Endothelial cell (in vitro differentiated cells): ENCODE data around the gene PHKG2. TPM values are rescaled to one million over a fixed set of nuclear protein-coding genes. Genes with fewer than 3 reads are reported as not detected.

Experiments
- DNase-seq: peaks from one replicate; pipeline ENCODE4 v3.0.0; 2021; ENCODE audit warnings: low spot score
- H3K27ac Mint-ChIP-seq: one replicate; pipeline ENCODE4 v1.8.0; 2021; ENCODE audit warnings: mixed read lengths, inconsistent platforms; ENCODE audit not compliant: unreplicated experiment
- H3K27me3 Mint-ChIP-seq: one replicate; pipeline ENCODE4 v1.8.0; 2021; ENCODE audit warnings: mild to moderate bottlenecking, moderate library complexity, mixed read lengths, inconsistent platforms; ENCODE audit not compliant: unreplicated experiment
- H3K36me3 Mint-ChIP-seq: one replicate; pipeline ENCODE4 v1.8.0; 2021; ENCODE audit warnings: mild to moderate bottlenecking, low read depth, mixed read lengths, inconsistent platforms; ENCODE audit not compliant: unreplicated experiment
- H3K4me1 Mint-ChIP-seq: one replicate; pipeline ENCODE4 v1.8.0; 2021; ENCODE audit warnings: mild to moderate bottlenecking, mixed read lengths, inconsistent platforms; ENCODE audit not compliant: unreplicated experiment
- H3K4me3 Mint-ChIP-seq: one replicate; pipeline ENCODE4 v1.8.0; 2021; ENCODE audit warnings: mild to moderate bottlenecking, mixed read lengths, inconsistent platforms; ENCODE audit not compliant: unreplicated experiment
- H3K9me3 Mint-ChIP-seq: one replicate; pipeline ENCODE4 v1.8.0; 2021; ENCODE audit warnings: mixed read lengths, inconsistent platforms; ENCODE audit not compliant: unreplicated experiment
- CTCF ChIP-seq: fragments of 200-600 bp; sonication (generic); IDR thresholded peaks from one replicate; pipeline ENCODE4 v1.5.0; 2021; ENCODE audit warnings: antibody characterized with exemption; ENCODE audit not compliant: unreplicated experiment
- total RNA-seq: library from RNA; stranded (reverse); fragmentation: NEBNext Ultra II Directional; extraction: Animal tissue kit (Norgen Biotek cat#: 25700); gene quantifications from one replicate; pipeline ENCODE4 v1.2.1, GENCODE V29; 2021; ENCODE audit not compliant: unreplicated experiment

The PHKG2 gene
- total RNA-seq, 1 donor from 2014 or later = 27.5 TPM

- no peaks in the 10 kb centered on the region for H3K9me3 Mint-ChIP-seq
- H3K4me3 Mint-ChIP-seq = no peak overlapping the region
- DNase-seq = no peak
- H3K4me1 Mint-ChIP-seq = peaks cover 9% of the 10 kb centered on the region
- peaks cover 17% of the 10 kb centered on the region for H3K27me3 Mint-ChIP-seq
- no peak for TF ChIP-seq CTCF
- peaks cover 19% of the 10 kb centered on the region for H3K36me3 Mint-ChIP-seq
- no peak overlapping the region for H3K27ac Mint-ChIP-seq
Measured at GRCh38 chr16:30778549-30779244, 30.5 kb downstream of the PHKG2 start.

- peaks cover 21% of the 10 kb centered on the region for H3K36me3 Mint-ChIP-seq
- H3K4me1 Mint-ChIP-seq = peaks cover 9% of the 10 kb centered on the region
- DNase-seq = no peak
- H3K27ac Mint-ChIP-seq = no peak overlapping the region
- no peak for TF ChIP-seq CTCF
- H3K27me3 Mint-ChIP-seq = peaks cover 18% of the 10 kb centered on the region
- H3K9me3 Mint-ChIP-seq = no peaks in the 10 kb centered on the region
- H3K4me3 Mint-ChIP-seq = no peak overlapping the region
Measured at GRCh38 chr16:30779596-30779995, 31.4 kb downstream of the PHKG2 start.

GRCh38 chr16:30780021-30780420, 31.8 kb downstream of the PHKG2 start:
- Mint-ChIP-seq H3K4me3 (no peak overlapping the region), H3K27ac (no peak overlapping the region), H3K9me3 (no peaks in the 10 kb centered on the region), H3K36me3 (peaks cover 25% of the 10 kb centered on the region), H3K4me1 (peaks cover 9% of the 10 kb centered on the region), H3K27me3 (peaks cover 18% of the 10 kb centered on the region)
- DNase-seq = no peak
- no peak for TF ChIP-seq CTCF

- no peak overlapping the region for H3K27ac Mint-ChIP-seq
- no peak overlapping the region for H3K4me3 Mint-ChIP-seq
- DNase-seq = no peak
- peaks cover 25% of the 10 kb centered on the region for H3K36me3 Mint-ChIP-seq
- no peak for TF ChIP-seq CTCF
- H3K27me3 Mint-ChIP-seq = peaks cover 18% of the 10 kb centered on the region
- H3K9me3 Mint-ChIP-seq = no peaks in the 10 kb centered on the region
- peaks cover 9% of the 10 kb centered on the region for H3K4me1 Mint-ChIP-seq
Measured at GRCh38 chr16:30780549-30780948, 32.3 kb downstream of the PHKG2 start.

GRCh38 chr16:30782486-30783279, 34.5 kb downstream of the PHKG2 start:
- Mint-ChIP-seq H3K4me3 (no peak overlapping the region), H3K9me3 (no peaks in the 10 kb centered on the region), H3K27ac (no peak overlapping the region), H3K4me1 (peaks cover 8% of the 10 kb centered on the region), H3K27me3 (peaks cover 12% of the 10 kb centered on the region), H3K36me3 (peaks cover 25% of the 10 kb centered on the region)
- DNase-seq = no peak
- TF ChIP-seq CTCF = no peak
